Left ventricle myocardium inferior (tissue), 1 donor: ENCODE results near the gene NADK2. TPM values are rescaled to one million over a fixed set of nuclear protein-coding genes. Genes with fewer than 3 reads are reported as not detected.
A peak's percentile ranks its signal among the peaks of the same experiment; 100 is the strongest.

Experiments used
- DNase-seq: peaks from one replicate; pipeline ENCODE4 v3.0.0-alpha.2; 2020
- H3K27ac ChIP-seq: fragments of 200-600 bp; replicated peaks from 2 replicates; pipeline ENCODE4 v1.8.0; 2021
- H3K27me3 ChIP-seq: fragments of 200-600 bp; 2 replicates; pipeline ENCODE4 v1.8.0; 2021; ENCODE audit warnings: low read depth
- H3K36me3 ChIP-seq: fragments of 200-600 bp; 2 replicates; pipeline ENCODE4 v1.8.0; 2021
- H3K4me1 ChIP-seq: fragments of 200-600 bp; 2 replicates; pipeline ENCODE4 v1.8.0; 2021
- H3K4me3 ChIP-seq: fragments of 200-600 bp; 2 replicates; pipeline ENCODE4 v1.8.0; 2021; ENCODE audit warnings: mild to moderate bottlenecking, moderate library complexity
- H3K9me3 ChIP-seq: fragments of 200-600 bp; replicated peaks from 2 replicates; pipeline ENCODE4 v1.8.0; 2021
- CTCF ChIP-seq: fragments of 200-600 bp; IDR thresholded peaks from 2 replicates; pipeline ENCODE4 v1.8.0; 2021; ENCODE audit warnings: antibody characterized with exemption, mild to moderate bottlenecking, borderline replicate concordance
- intact Hi-C: fragments of 100-400 bp; cut with micrococcal nuclease; formaldehyde crosslinking; loops from one replicate; pipeline ENCODE4 v1.11.0; 2022
- total RNA-seq: library from RNA; stranded (reverse); fragmentation: NEBNext Ultra II Directional; extraction: Animal tissue kit (Norgen Biotek cat#: 25700); gene quantifications from one replicate; pipeline ENCODE4 v1.2.1, GENCODE V29; 2021
- donor health status: DM: no; HTN: yes; CAD: no; lungs with severe emphysema.

NADK2 gene
- total RNA-seq, 1 donor from 2014 or later, result 35.4 TPM

- H3K27me3 ChIP-seq, result no peaks in the 10 kb centered on the region
- peaks cover 42% of the 10 kb centered on the region for H3K4me1 ChIP-seq
- H3K9me3 ChIP-seq, result no peaks in the 10 kb centered on the region
- H3K4me3 ChIP-seq, result no peak overlapping the region
- no peak for TF ChIP-seq CTCF
- H3K27ac ChIP-seq, result no peak overlapping the region
- intact Hi-C loops, result no loop called here
- H3K36me3 ChIP-seq, result peaks cover 59% of the 10 kb centered on the region
- no peak for DNase-seq
These were observed 83.6 kb downstream of the NADK2 start for GRCh38 chr5:36158144-36158543.

- peaks cover 55% of the 10 kb centered on the region for H3K4me1 ChIP-seq
- TF ChIP-seq CTCF, result no peak
- H3K36me3 ChIP-seq, result peaks cover 44% of the 10 kb centered on the region
- intact Hi-C loops, result no loop called here
- H3K27ac ChIP-seq, result no peak overlapping the region
- H3K27me3 ChIP-seq, result no peaks in the 10 kb centered on the region
- no peak for DNase-seq
- no peak overlapping the region for H3K4me3 ChIP-seq
- H3K9me3 ChIP-seq, result no peaks in the 10 kb centered on the region
These were observed 85.1 kb downstream of the NADK2 start for GRCh38 chr5:36156619-36157018.

- peaks cover 59% of the 10 kb centered on the region for H3K4me1 ChIP-seq
- intact Hi-C loops, result no loop called here
- DNase-seq, result no peak
- peaks cover 42% of the 10 kb centered on the region for H3K36me3 ChIP-seq
- no peak for TF ChIP-seq CTCF
- no peaks in the 10 kb centered on the region for H3K9me3 ChIP-seq
- no peak overlapping the region for H3K27ac ChIP-seq
- H3K4me3 ChIP-seq, result no peak overlapping the region
- no peaks in the 10 kb centered on the region for H3K27me3 ChIP-seq
These were observed 85.6 kb downstream of the NADK2 start for GRCh38 chr5:36156121-36156601.

- H3K4me3 ChIP-seq, result no peak overlapping the region
- no peak for TF ChIP-seq CTCF
- H3K4me1 ChIP-seq, result peaks cover 68% of the 10 kb centered on the region
- H3K9me3 ChIP-seq, result no peaks in the 10 kb centered on the region
- DNase-seq, result no peak
- H3K36me3 ChIP-seq, result peaks cover 42% of the 10 kb centered on the region
- no peaks in the 10 kb centered on the region for H3K27me3 ChIP-seq
- H3K27ac ChIP-seq, result no peak overlapping the region
- intact Hi-C loops, result no loop called here
These were observed 86.4 kb downstream of the NADK2 start for GRCh38 chr5:36155291-36155690.

- no peaks in the 10 kb centered on the region for H3K9me3 ChIP-seq
- no peaks in the 10 kb centered on the region for H3K27me3 ChIP-seq
- TF ChIP-seq CTCF, result no peak
- intact Hi-C loops, result no loop called here
- H3K4me3 ChIP-seq, result peak overlapping the region; percentile 97
- DNase-seq, result no peak
- H3K27ac ChIP-seq, result no peak overlapping the region
- peaks cover 31% of the 10 kb centered on the region for H3K36me3 ChIP-seq
- H3K4me1 ChIP-seq, result peaks cover 83% of the 10 kb centered on the region
These were observed 88.0 kb downstream of the NADK2 start for GRCh38 chr5:36153726-36154125.

GRCh38 chr5:36153298-36153677, 88.4 kb downstream of the NADK2 start:
- TF ChIP-seq CTCF, result no peak
- H3K27me3 ChIP-seq, result no peaks in the 10 kb centered on the region
- H3K4me1 ChIP-seq, result peaks cover 81% of the 10 kb centered on the region
- no peaks in the 10 kb centered on the region for H3K9me3 ChIP-seq
- DNase-seq, result no peak
- intact Hi-C loops, result no loop called here
- H3K4me3 ChIP-seq, result peak overlapping the region; percentile 97
- H3K27ac ChIP-seq, result no peak overlapping the region
- peaks cover 28% of the 10 kb centered on the region for H3K36me3 ChIP-seq
